Activated T-cell treated with anti-CD3 and anti-CD28 coated beads for 48 hours (primary cell): Measurements from ENCODE around the gene PRCD.
"Not testable (repeated sequence)": the region's sequence is repeated elsewhere in the genome, so short reads cannot be mapped to it uniquely, and the experiment has no call there.

ENCODE experiments used
- DNase-seq: peaks from one replicate; pipeline ENCODE4 v3.0.0-alpha.2; 2020; ENCODE audit warnings: low read depth

PRCD gene

GRCh38 chr17:76504117-76504516, 35.7 kb upstream of the PRCD start:
- no peak for DNase-seq

- peak; percentile 85 for DNase-seq
Measured at GRCh38 chr17:76506408-76507345, 33.2 kb upstream of the PRCD start.

GRCh38 chr17:76508472-76509063, 31.3 kb upstream of the PRCD start:
- DNase-seq = not testable (repeated sequence)

GRCh38 chr17:76510831-76511244, 29.0 kb upstream of the PRCD start:
- DNase-seq = no peak

- DNase-seq = no peak
Measured at GRCh38 chr17:76511668-76512365, 28.0 kb upstream of the PRCD start.

- DNase-seq = no peak
Measured at GRCh38 chr17:76512366-76513305, 27.2 kb upstream of the PRCD start.

GRCh38 chr17:76513306-76513692, 26.5 kb upstream of the PRCD start:
- DNase-seq = no peak

- not testable (repeated sequence) for DNase-seq
Measured at GRCh38 chr17:76514355-76514754, 25.5 kb upstream of the PRCD start.

GRCh38 chr17:76515274-76515949, 24.4 kb upstream of the PRCD start:
- DNase-seq = peak; percentile 83

- no peak for DNase-seq
Measured at GRCh38 chr17:76517638-76518038, 22.2 kb upstream of the PRCD start.

GRCh38 chr17:76519048-76519966, 20.5 kb upstream of the PRCD start:
- DNase-seq = no peak

- no peak for DNase-seq
Measured at GRCh38 chr17:76521262-76521661, 18.6 kb upstream of the PRCD start.

GRCh38 chr17:76521683-76522082, 18.2 kb upstream of the PRCD start:
- not testable (repeated sequence) for DNase-seq

GRCh38 chr17:76523084-76524037, 16.5 kb upstream of the PRCD start:
- DNase-seq = peak; percentile 80

GRCh38 chr17:76524598-76525512, 15.0 kb upstream of the PRCD start:
- DNase-seq = no peak

GRCh38 chr17:76525513-76525833, 14.4 kb upstream of the PRCD start:
- not testable (repeated sequence) for DNase-seq

- not testable (repeated sequence) for DNase-seq
Measured at GRCh38 chr17:76527016-76527415, 12.8 kb upstream of the PRCD start.
